HepG2 (cell line): ENCODE results near the gene RHOC. TPM values are rescaled to one million over a fixed set of nuclear protein-coding genes. Genes with fewer than 3 reads are reported as not detected.

ENCODE experiments used
- ATAC-seq: fragments of 200-7000 bp; cut with Tn5 transposase; 3 replicates; pipeline ENCODE4 v1.9.1; 2020; ENCODE audit warnings: mild to moderate bottlenecking, moderate library complexity
- BruUV-seq: library from RNA; stranded (reverse); fragments of 400-500 nt; replicated peaks from 2 replicates; lab custom pipeline; 2021; lab: Mats Ljungman, UMichigan
- CTCF ChIA-PET: fragments of 300-600 bp; formaldehyde crosslinking; extraction: SDS; loops from one replicate; lab custom pipeline; 2021; ENCODE audit warnings: low total read pairs, inconsistent platforms, low intra/inter-chr PET ratio; lab: Yijun Ruan, JAX
- POLR2A ChIA-PET: fragments of 350-600 bp; sonication (Branson Sonifier 250); formaldehyde crosslinking; loops from one replicate; lab custom pipeline; 2020; ENCODE audit warnings: antibody characterized with exemption, inconsistent platforms; lab: Yijun Ruan, JAX
- DNase-seq: peaks from one replicate; pipeline ENCODE4 v3.0.0-alpha.2; 2015; ENCODE audit warnings: low spot score
- FAIRE-seq: peaks from 3 replicates; lab custom pipeline; 2011; peaks lifted over from hg19 to GRCh38; lab: Jason Lieb, UNC
- H2AFZ ChIP-seq: one replicate; pipeline ENCODE4 v1.6.1; 2011; ENCODE audit warnings: low read length, inconsistent platforms
- H3K27ac ChIP-seq: fragments of 300-600 bp; 3 replicates; pipeline ENCODE4 v1.8.0; 2011; ENCODE audit warnings: mixed run types, mild to moderate bottlenecking, mixed read lengths, low read length, inconsistent platforms; ENCODE audit not compliant: insufficient read depth; ENCODE audit errors: extremely low read length
- H3K27me3 ChIP-seq, 2 experiments: fragments of 200-600 bp in 1 of 2; 2 replicates in 1 of 2; 3 replicates in 1 of 2; pipeline versions ENCODE4 v1.6.0 to v1.8.0; 2011; ENCODE audit warnings: low read length in 2 of 2, mild to moderate bottlenecking in 2 of 2, moderate library complexity in 2 of 2, inconsistent platforms in 1 of 2; ENCODE audit not compliant: insufficient read depth in 2 of 2, control insufficient read depth in 1 of 2
- H3K36me3 ChIP-seq, 2 experiments: fragments of 200-600 bp in 1 of 2; replicated peaks in 1 of 2; 2 replicates in 1 of 2; 3 replicates in 1 of 2; pipeline versions ENCODE4 v1.5.1 to v1.8.0; 2011; ENCODE audit warnings: low read length in 2 of 2, inconsistent platforms in 1 of 2; ENCODE audit not compliant: insufficient read depth in 2 of 2, control insufficient read depth in 1 of 2
- H3K4me1 ChIP-seq: 2 replicates; pipeline ENCODE4 v1.5.1; 2012; ENCODE audit warnings: low read length, inconsistent platforms; ENCODE audit not compliant: insufficient read depth
- H3K4me2 ChIP-seq: 2 replicates; pipeline ENCODE4 v1.6.0; 2011; ENCODE audit warnings: low read depth, low read length, inconsistent platforms
- H3K4me3 ChIP-seq, 3 experiments: fragments of 200-600 bp in 1 of 3; sonication (generic), shearing (Covaris generic) in 1 of 3; replicated peaks in 1 of 3; 2 replicates each; pipeline ENCODE4 v1.5.1; 2011 to 2016; ENCODE audit warnings: low read length in 3 of 3, inconsistent platforms in 2 of 3, low read depth in 2 of 3, mild to moderate bottlenecking in 2 of 3, control low read depth in 1 of 3, mixed read lengths in 1 of 3; ENCODE audit not compliant: insufficient read depth in 1 of 3
- H3K79me2 ChIP-seq: one replicate; pipeline ENCODE4 v1.6.1; 2011; ENCODE audit warnings: low read length, inconsistent platforms; ENCODE audit not compliant: insufficient read depth
- H3K9ac ChIP-seq: 2 replicates; pipeline ENCODE4 v1.6.0; 2011; ENCODE audit warnings: mild to moderate bottlenecking, low read depth, low read length, inconsistent platforms; ENCODE audit not compliant: insufficient read depth
- H3K9me3 ChIP-seq: 2 replicates; pipeline ENCODE4 v1.5.1; 2012; ENCODE audit warnings: mild to moderate bottlenecking, low read length
- H4K20me1 ChIP-seq: 2 replicates; pipeline ENCODE4 v1.6.0; 2011; ENCODE audit warnings: inconsistent platforms, mild to moderate bottlenecking, low read length, moderate library complexity; ENCODE audit not compliant: insufficient read depth
- ARNT2 ChIP-seq: sonication (generic); formaldehyde crosslinking; IDR thresholded peaks from 2 replicates; pipeline ENCODE4 v1.8.0; 2022; ENCODE audit warnings: mild to moderate bottlenecking, low read depth, missing genetic modification reagents, moderate library complexity
- BRCA1 ChIP-seq: sonication (generic); formaldehyde crosslinking; IDR thresholded peaks from 2 replicates; pipeline ENCODE4 v1.4.0; 2020; ENCODE audit warnings: missing genetic modification reagents
- FOSL1 ChIP-seq: sonication (generic); formaldehyde crosslinking; IDR thresholded peaks from 2 replicates; pipeline ENCODE4 v1.9.0; 2021; ENCODE audit warnings: missing genetic modification reagents, borderline replicate concordance
- HNRNPH1 ChIP-seq: fragments of 200-400 bp; formaldehyde crosslinking; optimal IDR thresholded peaks from 2 replicates; pipeline ENCODE3; 2017; ENCODE audit warnings: mild to moderate bottlenecking, low read depth, low read length
- ISX ChIP-seq: sonication (generic); formaldehyde crosslinking; conservative IDR thresholded peaks from 2 replicates; pipeline ENCODE4 v1.5.0; 2020; ENCODE audit warnings: missing genetic modification reagents
- NCOA5 ChIP-seq: sonication (generic); formaldehyde crosslinking; IDR thresholded peaks from 2 replicates; pipeline ENCODE4 v1.4.0; 2020; ENCODE audit warnings: missing genetic modification reagents
- ZNF281 ChIP-seq: sonication (generic); formaldehyde crosslinking; IDR thresholded peaks from 2 replicates; pipeline ENCODE4 v1.4.0; 2020; ENCODE audit warnings: missing genetic modification reagents, borderline replicate concordance
- ZNF460 ChIP-seq: sonication (generic); formaldehyde crosslinking; IDR thresholded peaks from 2 replicates; pipeline ENCODE4 v1.5.1; 2020; ENCODE audit warnings: missing genetic modification reagents, mild to moderate bottlenecking, borderline replicate concordance
- ZNF503 ChIP-seq: sonication (generic); formaldehyde crosslinking; IDR thresholded peaks from 2 replicates; pipeline ENCODE4 v1.4.0; 2020; ENCODE audit warnings: missing genetic modification reagents
- ZNF773 ChIP-seq: sonication (generic); formaldehyde crosslinking; IDR thresholded peaks from 2 replicates; pipeline ENCODE4 v1.4.0; 2020; ENCODE audit warnings: missing genetic modification reagents, borderline replicate concordance
- WGBS: methylation state at CpG from one replicate; pipeline ENCODE4 v1.1.6; 2017; ENCODE audit warnings: low lambda C conversion rate; 5-methylcytosine and 5-hydroxymethylcytosine counted together
- in situ Hi-C: cut with HindIII; loops from 2 replicates; pipeline ENCODE4 v1.10.0; 2017; ENCODE audit warnings: low pct_unique_long_range_greater_than_20kb; ENCODE audit not compliant: extremely low pct_ligation_motif_present
- intact Hi-C: fragments of 100-400 bp; cut with micrococcal nuclease; formaldehyde crosslinking; loops from one replicate; pipeline ENCODE4 v1.10.0; 2022; ENCODE audit not compliant: unreplicated experiment
- polyA plus RNA-seq, 8 experiments: library from polyadenylated mRNA; depleted of rRNA in 3 of 8; stranded (reverse) in 7 of 8; unstranded in 1 of 8; fragments of >200 nt; fragmentation: Illumina TruSeq in 4 of 8; extraction: Trizol in 4 of 8; gene quantifications; 2 replicates each; pipeline versions ENCODE4 v1.2.1 to v1.2.3, GENCODE V29; 2011 to 2016; ENCODE audit warnings: low read depth in 4 of 8, missing spikeins in 1 of 8, mixed read lengths in 1 of 8; ENCODE audit not compliant: insufficient read depth in 1 of 8
- total RNA-seq, 5 experiments: library from RNA; depleted of rRNA; stranded (reverse); fragments of >200 nt; fragmentation: Illumina TruSeq; extraction: Trizol; gene quantifications; 2 replicates each; pipeline ENCODE4 v1.2.3, GENCODE V29; 2016; ENCODE audit warnings: low read depth in 1 of 5
- TF ChIP-seq, protein P1 (sequence below): sonication (generic); formaldehyde crosslinking; IDR thresholded peaks from 2 replicates; pipeline ENCODE4 v1.5.0; 2020; ENCODE audit warnings: mild to moderate bottlenecking, missing genetic modification reagents, borderline replicate concordance

RHOC gene
- total and polyA plus RNA-seq, 2 of the 13 experiments (the other 11 are each of a cell fraction or from before 2014, with no cell fraction given) = 64.3 to 182 TPM

DNA sequence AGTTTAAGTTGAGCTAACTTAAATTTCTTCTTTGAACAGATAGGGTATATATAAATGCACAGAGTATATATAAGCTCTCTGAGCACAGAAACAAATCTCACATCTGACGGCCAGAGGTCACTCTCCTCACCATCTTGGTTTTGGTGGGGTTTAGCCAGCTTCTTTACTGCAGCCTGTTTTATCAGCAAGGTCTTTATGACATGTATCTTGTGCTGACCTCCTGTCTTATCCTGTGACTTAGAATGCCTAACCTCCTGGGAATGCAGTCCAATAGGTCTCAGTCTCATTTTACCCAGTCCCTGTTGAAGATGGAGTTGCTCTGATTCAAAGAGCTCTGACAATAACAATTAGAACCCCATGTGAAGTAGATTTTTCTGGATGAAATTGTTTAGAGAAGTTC lies 34.1 kb downstream of the RHOC start:
- no TSS peak for BruUV-seq
- no peak for TF ChIP-seq HNRNPH1
- no peak for TF ChIP-seq ZNF503 (CRISPR knock-in tag)
- no peak for TF ChIP-seq ZNF460
- TF ChIP-seq, protein P1, sequence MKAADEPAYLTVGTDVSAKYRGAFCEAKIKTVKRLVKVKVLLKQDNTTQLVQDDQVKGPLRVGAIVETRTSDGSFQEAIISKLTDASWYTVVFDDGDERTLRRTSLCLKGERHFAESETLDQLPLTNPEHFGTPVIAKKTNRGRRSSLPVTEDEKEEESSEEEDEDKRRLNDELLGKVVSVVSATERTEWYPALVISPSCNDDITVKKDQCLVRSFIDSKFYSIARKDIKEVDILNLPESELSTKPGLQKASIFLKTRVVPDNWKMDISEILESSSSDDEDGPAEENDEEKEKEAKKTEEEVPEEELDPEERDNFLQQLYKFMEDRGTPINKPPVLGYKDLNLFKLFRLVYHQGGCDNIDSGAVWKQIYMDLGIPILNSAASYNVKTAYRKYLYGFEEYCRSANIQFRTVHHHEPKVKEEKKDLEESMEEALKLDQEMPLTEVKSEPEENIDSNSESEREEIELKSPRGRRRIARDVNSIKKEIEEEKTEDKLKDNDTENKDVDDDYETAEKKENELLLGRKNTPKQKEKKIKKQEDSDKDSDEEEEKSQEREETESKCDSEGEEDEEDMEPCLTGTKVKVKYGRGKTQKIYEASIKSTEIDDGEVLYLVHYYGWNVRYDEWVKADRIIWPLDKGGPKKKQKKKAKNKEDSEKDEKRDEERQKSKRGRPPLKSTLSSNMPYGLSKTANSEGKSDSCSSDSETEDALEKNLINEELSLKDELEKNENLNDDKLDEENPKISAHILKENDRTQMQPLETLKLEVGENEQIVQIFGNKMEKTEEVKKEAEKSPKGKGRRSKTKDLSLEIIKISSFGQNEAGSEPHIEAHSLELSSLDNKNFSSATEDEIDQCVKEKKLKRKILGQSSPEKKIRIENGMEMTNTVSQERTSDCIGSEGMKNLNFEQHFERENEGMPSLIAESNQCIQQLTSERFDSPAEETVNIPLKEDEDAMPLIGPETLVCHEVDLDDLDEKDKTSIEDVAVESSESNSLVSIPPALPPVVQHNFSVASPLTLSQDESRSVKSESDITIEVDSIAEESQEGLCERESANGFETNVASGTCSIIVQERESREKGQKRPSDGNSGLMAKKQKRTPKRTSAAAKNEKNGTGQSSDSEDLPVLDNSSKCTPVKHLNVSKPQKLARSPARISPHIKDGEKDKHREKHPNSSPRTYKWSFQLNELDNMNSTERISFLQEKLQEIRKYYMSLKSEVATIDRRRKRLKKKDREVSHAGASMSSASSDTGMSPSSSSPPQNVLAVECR (CRISPR knock-in tag) = no peak
- TF ChIP-seq NCOA5 (CRISPR knock-in tag) = no peak
- TF ChIP-seq ISX (CRISPR knock-in tag) = no peak
- TF ChIP-seq ZNF281 (CRISPR knock-in tag) = no peak
- no peak for TF ChIP-seq ARNT2
- no peak for TF ChIP-seq FOSL1 (CRISPR knock-in tag)
- TF ChIP-seq ZNF773 = no peak
- TF ChIP-seq BRCA1 (CRISPR knock-in tag) = no peak

More for the DNA sequence above, 34.1 kb downstream of the RHOC start:
- FAIRE-seq (no peak), ATAC-seq (no peak), DNase-seq (no peak)
- H3K36me3 ChIP-seq = peaks cover 3 to 26% of the 10 kb centered on the region in 2 experiments; a peak in 4 of 5 replicates
- H4K20me1 ChIP-seq = no peaks in the 10 kb centered on the region
- POLR2A ChIA-PET = interaction anchor here (0.8 to 5.5 kb wide), 4 partner anchors 11 to 47 kb away, joined by 5 to 251 read pairs (median 6); no protein-coding TSS in a partner anchor
- intact Hi-C loops = no loop called here
- H3K9ac ChIP-seq = no peak overlapping the region
- no peak overlapping the region for H3K27ac ChIP-seq
- H3K79me2 ChIP-seq = peaks cover 29% of the 10 kb centered on the region
- H3K9me3 ChIP-seq = no peaks in the 10 kb centered on the region
- WGBS = 100% methylated on average over 1 of the region's 1 CpG
- peaks cover 35% of the 10 kb centered on the region for H3K4me1 ChIP-seq
- H3K4me2 ChIP-seq = no peak overlapping the region
- H2AFZ ChIP-seq = no peak overlapping the region
- no peaks in the 10 kb centered on the region; a peak in 1 of 5 replicates for H3K27me3 ChIP-seq
- CTCF ChIA-PET = interaction anchor here (3.7 kb wide), 1 partner anchor 34 kb away, joined by 17 read pairs; the partner anchor contains the start of gene RHOC
- in situ Hi-C loops = loop anchor here (5.0 kb wide), 1 partner anchor 34 kb away; the partner anchor contains the start of gene RHOC
- no peak overlapping the region for H3K4me3 ChIP-seq
